ENCODE data around the gene C19orf53.
"Not testable (repeated sequence)": the region's sequence is repeated elsewhere in the genome, so short reads cannot be mapped to it uniquely, and the experiment has no call there.

The C19orf53 gene

GRCh38 chr19:13774217-13775191 lies at the start of gene C19orf53:
Gene C19orf53, plus strand, starts transcription at chr19:13774456. Its CDS starts 22 bp downstream, at chr19:13774478.
- peak; percentile 68 to 83 (median 80) for DNase-seq (ENCODE audit: low read depth in 4 of 4, low spot score in 1 of 4)

GRCh38 chr19:13726323-13726722 lies 47.9 kb upstream of the C19orf53 start:
- no peak for DNase-seq (ENCODE audit: low read depth in 4 of 4, low spot score in 1 of 4)

DNA sequence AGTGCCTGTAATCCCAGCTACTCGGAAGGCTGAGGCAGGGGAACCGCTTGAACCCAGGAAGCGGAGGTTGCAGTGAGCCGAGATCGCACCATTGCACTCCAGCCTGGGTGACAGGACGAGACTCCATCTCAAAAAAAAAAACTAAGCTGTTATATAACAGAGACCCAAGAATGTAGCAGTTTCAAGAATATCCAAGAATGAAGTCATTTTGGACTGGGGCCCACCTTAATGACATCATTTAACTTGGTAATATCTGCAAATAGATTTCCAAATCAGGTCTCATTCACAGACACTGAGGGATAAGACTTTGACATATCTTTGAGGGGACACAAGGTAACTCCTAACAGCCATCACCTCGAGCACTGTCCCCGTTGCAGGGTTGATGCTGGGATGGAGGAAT lies 46.5 kb upstream of the C19orf53 start:
- no peak for DNase-seq (ENCODE audit: low read depth in 4 of 4, low spot score in 1 of 4)

DNA sequence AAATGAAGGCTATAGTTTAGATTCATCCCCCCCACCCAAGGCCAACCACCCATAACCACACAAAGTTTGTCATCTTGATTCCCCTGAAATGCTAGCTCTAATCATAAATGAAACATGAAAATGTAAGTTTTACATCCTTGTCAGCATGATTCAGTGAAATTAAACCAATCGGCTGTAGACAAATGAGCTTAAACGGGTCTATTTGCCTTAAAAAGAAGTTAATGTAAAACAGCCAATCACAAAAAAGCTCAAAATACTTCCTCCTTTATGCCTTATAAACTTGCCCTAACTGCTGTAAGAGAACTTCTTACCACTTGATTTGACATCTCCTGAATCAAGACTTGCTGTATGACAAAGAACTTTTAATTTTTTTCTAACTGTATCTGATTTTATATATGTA lies 44.4 kb upstream of the C19orf53 start:
- no peak for DNase-seq (ENCODE audit: low read depth in 4 of 4, low spot score in 1 of 4)

GRCh38 chr19:13731147-13731964 lies 42.9 kb upstream of the C19orf53 start:
- peak; percentile 84 to 92 (median 90) for DNase-seq (ENCODE audit: low read depth in 4 of 4, low spot score in 1 of 4)

DNA sequence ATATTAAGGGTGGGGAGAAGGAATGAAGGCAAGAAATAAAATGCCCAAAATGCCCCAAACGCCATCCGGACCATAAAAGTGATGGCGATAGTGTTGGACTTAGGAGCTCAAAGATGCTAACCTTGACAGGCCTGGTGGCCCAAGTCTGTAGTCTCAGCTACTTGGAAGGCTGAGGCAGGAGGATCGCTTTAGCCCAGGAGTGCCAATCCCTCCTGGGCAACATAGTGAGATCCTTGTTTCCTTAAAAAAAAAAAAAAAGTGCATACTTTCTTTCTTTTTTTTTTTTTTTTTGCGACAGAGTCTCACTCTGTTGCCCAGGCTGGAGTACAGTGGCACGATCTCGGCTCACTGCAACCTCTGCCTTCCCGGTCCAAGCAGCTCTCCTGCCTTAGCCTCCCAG lies 41.9 kb upstream of the C19orf53 start:
- DNase-seq (ENCODE audit: low read depth in 4 of 4, low spot score in 1 of 4), result no peak

DNA sequence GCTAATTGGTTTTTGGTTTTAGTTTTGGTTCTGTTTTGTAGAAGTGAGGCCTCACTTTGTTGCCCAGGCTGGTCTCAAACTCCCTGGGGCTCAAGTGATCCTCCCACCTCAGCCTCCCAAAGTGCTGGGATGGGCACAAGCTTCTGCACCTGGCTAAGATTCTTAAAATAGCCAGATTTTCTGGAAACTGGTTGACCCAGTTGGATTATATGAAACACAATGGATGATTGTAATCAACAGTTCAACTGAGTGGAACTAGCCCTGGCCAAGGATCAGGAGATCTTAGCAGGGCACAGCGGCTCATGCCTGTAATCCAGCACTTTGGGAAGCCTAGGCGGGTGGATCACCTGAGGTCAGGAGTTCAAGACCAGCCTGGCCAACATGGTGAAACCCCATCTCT lies 39.5 kb upstream of the C19orf53 start:
- DNase-seq (ENCODE audit: low read depth in 4 of 4, low spot score in 1 of 4), result no peak

GRCh38 chr19:13738073-13738472 lies 36.2 kb upstream of the C19orf53 start:
- no peak for DNase-seq (ENCODE audit: low read depth in 4 of 4, low spot score in 1 of 4)

DNA sequence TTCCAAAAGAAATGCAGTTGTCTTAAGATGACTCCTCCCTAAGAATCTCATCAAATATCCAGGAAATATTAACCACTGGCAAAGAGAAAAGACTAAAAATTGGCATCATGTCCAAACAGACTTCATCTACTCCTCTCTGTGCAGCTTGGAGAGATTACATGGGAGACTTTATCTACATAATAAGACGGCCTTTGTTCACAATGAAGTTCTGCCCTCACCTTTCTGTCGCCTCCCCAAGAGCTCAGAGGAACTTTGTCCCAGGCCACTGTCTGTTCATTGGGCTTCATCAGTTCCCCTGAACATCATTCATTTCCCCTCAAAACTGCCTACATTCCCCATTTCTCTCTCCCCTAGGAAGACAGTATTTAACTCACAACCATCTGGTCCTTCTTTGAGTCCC lies 32.4 kb upstream of the C19orf53 start:
- no peak for DNase-seq (ENCODE audit: low read depth in 4 of 4, low spot score in 1 of 4)

DNA sequence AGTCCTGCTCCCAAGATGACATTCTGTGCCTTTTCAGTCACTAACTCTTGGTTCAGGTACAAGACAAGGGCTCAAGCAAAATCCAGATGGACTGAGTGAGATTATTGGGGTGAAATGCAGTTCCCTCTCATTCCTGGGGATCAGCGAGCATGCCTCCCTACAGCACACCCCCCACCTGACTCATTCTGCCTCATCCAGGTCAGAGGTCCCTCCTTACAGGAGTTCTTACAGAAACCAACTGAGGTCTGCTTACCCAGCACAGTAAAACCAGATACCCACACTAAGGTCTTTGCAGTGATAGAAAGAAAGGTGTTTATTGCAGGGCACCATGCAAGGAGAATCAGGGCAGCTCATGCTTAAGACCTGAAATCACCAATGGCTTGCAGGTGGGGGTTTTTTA lies 31.5 kb upstream of the C19orf53 start:
- no peak for DNase-seq (ENCODE audit: low read depth in 4 of 4, low spot score in 1 of 4)

- DNase-seq (ENCODE audit: low read depth in 4 of 4, low spot score in 1 of 4), result no peak
Measured at GRCh38 chr19:13744174-13744573, 30.1 kb upstream of the C19orf53 start.

DNA sequence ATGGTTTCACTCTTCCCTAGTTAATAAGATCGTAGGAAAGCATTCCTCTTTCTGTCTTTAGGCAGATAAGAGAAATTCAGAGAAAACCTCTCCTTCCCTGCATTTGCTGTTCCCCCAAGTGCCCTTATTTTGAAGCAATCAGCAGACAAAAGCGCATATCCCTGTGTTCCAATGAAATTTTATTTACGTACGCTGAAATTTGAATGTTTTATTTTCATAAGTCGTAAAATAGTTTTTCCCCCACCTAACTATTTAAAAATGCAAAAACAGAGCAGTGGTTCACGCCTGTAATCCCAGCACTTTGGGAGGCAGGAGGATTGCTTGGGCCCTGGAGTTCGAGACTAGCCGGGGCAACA lies 27.2 kb upstream of the C19orf53 start:
- no peak for DNase-seq (ENCODE audit: low read depth in 4 of 4, low spot score in 1 of 4)

- DNase-seq (ENCODE audit: low read depth in 4 of 4, low spot score in 1 of 4), result no peak
Measured at GRCh38 chr19:13748169-13748828, 26.0 kb upstream of the C19orf53 start.

DNA sequence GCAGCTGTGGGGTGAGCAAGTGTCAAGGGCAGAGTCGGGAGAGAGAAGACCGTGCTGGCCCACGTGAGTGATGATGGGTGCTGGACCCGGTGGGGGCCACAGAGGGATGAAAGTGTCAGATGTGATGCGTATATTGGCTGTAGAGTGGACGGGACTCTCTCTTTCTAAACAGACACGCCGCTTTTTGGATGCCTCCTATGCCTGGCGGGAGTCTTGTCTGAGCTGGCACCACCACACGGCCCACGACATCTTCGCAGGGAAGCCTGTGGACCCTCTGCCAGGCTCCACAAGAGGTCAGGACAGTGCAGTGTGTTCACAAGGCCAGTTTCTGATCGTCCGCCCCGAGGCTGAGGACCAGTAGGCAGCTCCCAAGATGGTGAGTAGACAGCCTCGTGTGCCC lies 22.8 kb upstream of the C19orf53 start:
- no peak for DNase-seq (ENCODE audit: low read depth in 4 of 4, low spot score in 1 of 4)

GRCh38 chr19:13753622-13754021 lies 20.6 kb upstream of the C19orf53 start:
- DNase-seq (ENCODE audit: low read depth in 4 of 4, low spot score in 1 of 4), result not testable (repeated sequence)

GRCh38 chr19:13756210-13756609 lies 18.0 kb upstream of the C19orf53 start:
- no peak for DNase-seq (ENCODE audit: low read depth in 4 of 4, low spot score in 1 of 4)

DNA sequence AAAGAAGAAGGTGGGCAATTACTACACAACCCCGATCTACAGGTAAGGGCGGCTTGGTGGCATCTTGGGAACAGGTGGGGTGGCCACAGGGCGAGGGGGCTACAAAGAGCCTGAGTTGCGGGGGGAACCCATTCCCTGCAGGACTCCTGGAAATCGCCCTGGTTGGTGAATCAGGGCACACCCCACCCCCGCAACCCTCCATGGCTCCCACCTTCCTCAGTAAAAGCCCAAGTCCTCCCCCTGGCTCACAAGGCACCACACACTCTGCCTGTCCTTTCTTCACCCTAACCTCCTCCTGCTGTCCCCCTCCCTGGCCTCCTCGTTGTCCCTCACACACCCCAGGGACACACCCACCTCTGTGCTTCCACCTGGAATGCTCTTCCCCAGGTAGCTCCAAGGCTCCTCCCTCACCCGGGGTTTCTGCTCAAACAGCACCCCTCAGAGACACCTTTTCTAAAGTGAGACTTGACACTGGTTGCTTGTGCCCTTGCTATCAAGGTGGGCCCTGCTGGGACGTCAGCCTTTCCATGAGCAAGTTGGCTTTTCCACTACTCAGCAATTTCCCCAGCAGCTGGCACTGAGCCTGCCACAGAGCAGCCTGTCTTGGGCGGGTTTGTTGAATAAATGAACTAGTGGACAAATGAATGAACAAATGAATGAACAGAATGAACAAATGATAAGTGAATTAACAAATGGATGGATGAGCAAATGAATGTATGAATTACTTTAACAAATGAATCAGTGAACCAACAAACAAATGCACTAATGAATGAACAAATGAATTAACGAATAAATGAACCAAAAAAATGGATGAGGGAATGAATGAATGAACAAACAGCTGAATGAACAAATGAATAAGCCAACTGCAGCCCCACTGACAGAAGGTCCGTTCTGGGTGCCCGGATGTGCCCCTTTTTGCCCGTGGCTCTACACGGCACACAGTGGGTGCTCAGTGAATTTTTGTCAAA lies 16.2 kb upstream of the C19orf53 start:
- no peak for DNase-seq (ENCODE audit: low read depth in 4 of 4, low spot score in 1 of 4)

DNA sequence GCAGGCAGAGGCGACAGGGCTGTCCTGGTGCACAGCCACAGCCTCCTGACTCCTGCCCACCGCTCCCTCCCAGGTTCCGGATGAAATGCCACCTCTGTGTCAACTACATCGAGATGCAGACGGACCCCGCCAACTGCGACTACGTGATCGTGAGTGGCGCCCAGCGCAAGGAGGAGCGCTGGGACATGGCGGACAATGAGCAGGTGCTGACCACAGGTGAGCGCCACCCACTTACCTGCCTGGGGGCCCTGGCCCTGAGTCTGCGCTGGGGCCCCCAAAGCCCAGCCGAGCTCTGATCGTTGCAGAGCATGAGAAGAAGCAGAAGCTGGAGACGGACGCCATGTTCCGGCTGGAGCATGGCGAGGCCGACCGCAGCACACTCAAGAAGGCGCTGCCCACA lies 15.5 kb upstream of the C19orf53 start:
- DNase-seq (ENCODE audit: low read depth in 4 of 4, low spot score in 1 of 4), result no peak

DNA sequence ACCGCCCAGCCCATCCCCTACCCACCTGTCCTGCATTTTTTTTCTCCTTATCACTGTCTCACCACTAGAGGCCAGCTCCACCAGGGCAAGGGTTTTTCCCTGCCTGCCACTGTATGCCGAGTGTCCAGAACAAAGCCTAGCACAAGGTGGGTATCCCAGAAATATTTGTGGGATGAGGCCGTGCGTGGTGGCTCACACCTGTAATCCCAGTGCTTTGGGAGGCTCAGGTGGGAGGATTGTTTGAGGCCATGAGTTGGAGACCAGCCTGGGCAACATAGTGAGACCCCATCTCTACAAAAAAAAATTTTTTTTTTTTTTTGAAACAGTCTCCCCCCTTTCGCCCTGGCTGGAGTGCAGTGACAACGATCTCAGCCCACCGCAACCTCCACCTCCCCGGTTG lies 12.8 kb upstream of the C19orf53 start:
- DNase-seq (ENCODE audit: low read depth in 4 of 4, low spot score in 1 of 4), result no peak

- no peak for DNase-seq (ENCODE audit: low read depth in 4 of 4, low spot score in 1 of 4)
Measured at GRCh38 chr19:13762635-13763235, 11.5 kb upstream of the C19orf53 start.
